ENCODE measurements around the gene PAK5.

Gene PAK5

GRCh38 chr20:9616833-9617461 is 221.9 kb downstream of the PAK5 start:
- DNase-seq (ENCODE audit: low read depth in 2 of 2): peak; percentile 38 to 39

DNA sequence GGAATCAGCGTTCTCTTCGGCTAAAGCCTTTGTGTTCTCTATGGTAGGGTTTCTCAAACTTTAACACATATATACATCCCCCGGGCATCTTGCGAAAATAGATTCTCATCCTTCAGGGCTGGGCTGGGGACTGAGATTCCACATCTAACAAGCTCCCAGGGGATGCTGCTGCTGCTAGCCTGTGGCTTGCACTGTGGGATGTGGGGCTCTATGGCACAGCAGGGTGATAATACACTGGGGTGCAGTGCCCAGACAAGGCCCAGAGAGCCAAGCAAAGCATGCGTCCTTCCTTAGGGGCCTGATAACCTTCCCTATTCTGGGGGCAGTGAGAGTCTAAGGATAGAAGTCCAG is 222.4 kb downstream of the PAK5 start:
- DNase-seq (ENCODE audit: low read depth in 2 of 2): no peak

DNA sequence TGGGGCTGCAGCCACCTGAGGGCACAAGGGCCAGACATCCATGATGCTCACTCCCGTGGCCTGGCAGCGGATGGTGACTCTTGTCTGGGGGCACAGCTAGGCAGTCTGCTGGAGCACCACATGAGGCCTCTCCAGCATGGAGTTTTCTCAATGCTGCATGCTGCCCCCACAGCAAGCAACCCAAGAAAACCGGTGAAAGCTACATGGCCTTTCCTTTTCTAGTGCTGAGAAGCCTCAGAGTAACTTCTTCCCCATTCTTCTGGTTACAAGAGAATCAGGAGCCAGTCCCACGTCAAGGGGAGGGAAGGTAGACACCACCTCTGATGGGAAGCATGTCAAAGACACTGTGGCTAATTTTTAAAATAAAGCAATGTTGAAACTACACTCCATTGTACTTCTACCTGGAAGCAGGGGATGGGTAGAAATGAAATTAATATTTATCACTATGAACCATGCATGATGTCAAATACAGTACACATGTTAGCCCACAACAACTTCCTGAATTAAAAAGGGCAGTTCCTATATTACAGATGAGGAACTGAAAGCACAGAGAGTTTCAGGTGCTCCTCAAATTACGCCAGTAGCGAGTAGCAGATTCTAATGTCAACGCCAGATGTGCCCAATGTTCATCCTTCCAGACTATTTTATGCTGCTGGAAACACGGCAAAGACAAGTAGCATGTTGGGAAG is 223.0 kb downstream of the PAK5 start:
- no peak for DNase-seq (ENCODE audit: low read depth in 2 of 2)

DNA sequence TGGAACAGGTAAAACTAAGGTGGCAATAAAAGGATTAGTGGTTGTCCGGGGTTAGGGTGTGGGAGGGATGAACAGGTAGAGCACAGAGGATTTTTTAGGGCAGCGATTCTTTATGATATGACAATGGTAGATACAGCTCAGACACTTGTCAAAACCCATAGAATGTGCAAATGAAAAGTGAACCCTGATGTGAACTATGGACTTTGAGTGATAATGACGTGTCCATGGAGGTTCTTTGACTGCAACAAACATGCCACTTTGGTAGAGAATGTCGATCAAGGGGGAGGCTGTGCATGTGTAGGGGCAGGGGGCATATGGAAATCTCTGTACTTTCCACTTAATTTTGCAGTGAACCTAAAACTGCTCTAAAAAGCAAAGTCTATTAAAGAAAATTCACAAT is 223.8 kb downstream of the PAK5 start:
- no peak for DNase-seq (ENCODE audit: low read depth in 2 of 2)

DNA sequence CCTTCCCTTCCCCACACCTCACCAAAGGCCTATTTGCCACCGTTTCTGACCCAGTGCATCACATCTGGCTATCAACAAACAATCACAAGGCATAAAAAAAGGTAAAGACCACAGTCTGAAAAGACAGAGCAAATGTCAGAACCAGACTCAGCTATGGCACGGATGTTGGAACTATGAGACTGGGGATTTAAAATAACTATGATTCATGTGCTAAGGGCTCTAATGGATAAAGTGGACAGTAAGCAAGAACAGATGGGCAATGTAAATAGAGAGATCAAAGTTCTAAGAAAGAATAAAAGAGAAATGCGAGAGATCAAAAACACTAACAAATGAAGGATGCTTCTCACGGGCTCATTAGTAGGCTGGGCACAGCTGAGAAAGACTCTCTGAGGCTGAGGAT is 225.0 kb downstream of the PAK5 start:
- DNase-seq (ENCODE audit: low read depth in 2 of 2): no peak

DNA sequence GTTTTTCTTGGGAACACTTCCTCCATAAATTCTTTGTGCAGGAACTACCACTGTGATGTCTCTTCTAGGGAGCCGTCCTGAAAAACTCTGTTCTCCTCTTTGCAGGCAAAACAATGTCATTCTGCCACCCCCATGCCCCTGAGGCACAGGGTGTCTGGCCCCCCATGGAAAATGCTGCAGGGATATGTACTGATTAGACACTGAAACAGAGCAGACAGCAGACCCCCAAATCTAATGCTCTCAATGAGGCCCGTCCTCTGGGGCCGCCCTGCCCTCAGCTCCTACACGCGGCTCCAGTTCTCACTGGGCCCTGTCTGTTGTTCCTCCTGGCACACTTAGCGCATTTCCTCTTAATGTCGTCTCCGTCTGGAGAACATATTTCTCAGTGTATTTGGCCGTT is 227.0 kb downstream of the PAK5 start:
- no peak for DNase-seq (ENCODE audit: low read depth in 2 of 2)

GRCh38 chr20:9610665-9611064 is 228.2 kb downstream of the PAK5 start:
- no peak for DNase-seq (ENCODE audit: low read depth in 2 of 2)

DNA sequence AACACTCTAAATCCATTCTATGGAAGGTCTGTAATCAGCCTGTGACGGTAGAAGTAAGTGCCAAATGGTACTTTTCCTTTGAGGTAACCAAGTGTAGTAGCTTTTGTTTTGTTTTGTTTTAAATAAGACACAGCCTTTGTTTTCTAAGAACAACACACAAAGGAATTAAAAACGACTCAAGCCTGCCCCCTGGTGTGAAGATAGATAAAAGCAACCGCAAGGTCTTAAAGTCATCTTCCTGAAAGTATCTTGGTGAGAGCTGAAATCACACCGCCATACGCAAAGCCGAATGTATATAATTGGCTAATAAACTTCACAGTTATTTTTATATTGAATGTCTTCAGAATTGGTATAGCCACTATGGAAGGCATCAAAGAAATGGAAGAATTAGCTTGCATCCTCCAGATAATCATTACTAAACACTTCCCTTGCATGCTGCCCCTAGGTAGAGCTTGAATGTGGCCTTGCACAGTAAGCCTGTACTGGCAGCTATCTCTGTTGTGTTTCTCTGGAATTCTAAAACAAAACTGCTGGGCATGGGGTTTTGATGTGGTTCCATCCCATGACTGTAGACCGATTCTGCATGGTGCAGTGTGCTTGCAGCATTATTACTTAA is 228.9 kb downstream of the PAK5 start:
- DNase-seq (ENCODE audit: low read depth in 2 of 2): peak; percentile 34 to 42

- DNase-seq (ENCODE audit: low read depth in 2 of 2): no peak
Observed at GRCh38 chr20:9608639-9609340, 230.1 kb downstream of the PAK5 start.

- no peak for DNase-seq (ENCODE audit: low read depth in 2 of 2)
Observed at GRCh38 chr20:9602847-9603183, 236.1 kb downstream of the PAK5 start.

GRCh38 chr20:9600562-9600961 is 238.3 kb downstream of the PAK5 start:
- DNase-seq (ENCODE audit: low read depth in 2 of 2): no peak

GRCh38 chr20:9597547-9597946 is 241.3 kb downstream of the PAK5 start:
- DNase-seq (ENCODE audit: low read depth in 2 of 2): no peak

DNA sequence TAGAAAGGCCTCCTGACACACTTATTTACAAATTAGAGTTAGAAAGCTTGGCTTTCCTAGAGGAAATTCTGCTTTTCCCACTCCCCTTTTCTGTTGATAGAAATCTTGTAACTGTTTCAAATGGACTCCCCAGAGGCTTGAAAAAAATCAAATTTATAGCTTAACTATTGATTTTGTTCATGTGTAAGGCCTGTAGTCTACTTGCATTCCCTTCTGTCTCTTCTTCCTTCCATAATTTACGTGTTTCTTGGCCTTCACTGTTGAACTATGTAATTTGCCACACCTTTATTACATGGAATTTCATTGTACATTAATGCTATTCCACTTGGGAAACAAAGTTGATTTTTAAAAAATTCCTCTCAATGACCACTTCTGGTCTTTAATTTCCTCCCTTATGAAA is 243.1 kb downstream of the PAK5 start:
- DNase-seq (ENCODE audit: low read depth in 2 of 2): no peak

GRCh38 chr20:9594284-9594875 is 244.5 kb downstream of the PAK5 start:
- no peak for DNase-seq (ENCODE audit: low read depth in 2 of 2)

- DNase-seq (ENCODE audit: low read depth in 2 of 2): no peak
Observed at GRCh38 chr20:9592419-9592818, 246.5 kb downstream of the PAK5 start.

DNA sequence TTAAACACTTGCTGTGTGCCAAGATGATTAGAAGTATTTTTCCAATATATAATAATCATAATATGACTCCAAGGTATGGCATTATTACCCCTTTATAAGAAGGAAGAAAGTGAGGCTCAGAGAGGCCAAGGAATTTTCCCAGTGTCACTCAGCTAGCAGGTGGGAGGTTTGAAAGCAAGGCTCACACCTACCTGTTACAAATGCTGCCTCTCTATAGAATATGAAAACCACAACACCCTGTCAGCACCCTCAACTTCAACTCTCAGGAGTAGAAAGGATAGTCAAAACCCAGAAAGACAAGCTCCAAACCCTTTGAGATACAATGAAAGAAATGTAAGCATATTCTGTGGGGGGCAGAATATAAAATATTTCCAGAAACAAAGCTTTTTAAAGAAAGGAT is 247.8 kb downstream of the PAK5 start:
- DNase-seq (ENCODE audit: low read depth in 2 of 2): no peak

- no peak for DNase-seq (ENCODE audit: low read depth in 2 of 2)
Observed at GRCh38 chr20:9590189-9590588, 248.7 kb downstream of the PAK5 start.

GRCh38 chr20:9588706-9589105 is 250.2 kb downstream of the PAK5 start:
- no peak for DNase-seq (ENCODE audit: low read depth in 2 of 2)

DNA sequence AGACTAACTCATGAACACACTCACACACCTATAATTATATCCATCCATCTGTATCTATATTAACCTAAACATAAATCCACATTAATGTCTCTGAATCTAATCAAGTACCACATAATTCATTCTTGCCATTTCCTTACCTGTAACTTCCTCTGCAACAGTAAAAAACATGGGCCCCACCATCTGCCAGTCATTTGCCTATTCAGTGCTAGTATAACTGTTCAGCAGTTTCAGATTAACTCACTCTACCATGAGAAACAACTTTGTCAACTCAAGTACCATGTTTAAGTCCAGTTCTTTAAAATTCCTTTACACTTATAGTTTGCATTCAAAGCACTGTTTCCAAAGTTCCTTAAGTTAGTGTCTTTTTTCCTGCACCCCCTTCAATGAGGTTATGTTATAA is 255.7 kb downstream of the PAK5 start:
- DNase-seq (ENCODE audit: low read depth in 2 of 2): no peak

GRCh38 chr20:9582137-9582536 is 256.7 kb downstream of the PAK5 start:
- no peak for DNase-seq (ENCODE audit: low read depth in 2 of 2)

- no peak for DNase-seq (ENCODE audit: low read depth in 2 of 2)
Observed at GRCh38 chr20:9581509-9581908, 257.4 kb downstream of the PAK5 start.

DNA sequence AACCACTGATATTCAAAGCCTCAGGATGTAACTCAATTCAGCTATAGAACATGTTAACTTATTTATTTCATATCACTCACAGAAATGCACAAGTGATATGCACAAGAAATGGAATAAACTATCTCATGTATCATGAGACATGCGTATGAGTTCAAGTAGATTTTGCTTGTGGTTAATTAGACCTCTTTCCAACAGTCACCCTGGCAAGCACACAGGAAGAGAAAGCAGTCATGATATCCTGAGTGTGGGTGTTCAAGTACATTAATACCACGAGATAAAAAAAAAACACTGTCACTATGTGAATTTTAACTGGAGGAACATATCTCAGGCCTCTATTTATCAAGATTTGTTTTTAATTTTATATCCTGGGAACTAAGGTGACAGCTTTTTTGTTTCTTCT is 260.3 kb downstream of the PAK5 start:
- DNase-seq (ENCODE audit: low read depth in 2 of 2): no peak

- no peak for DNase-seq (ENCODE audit: low read depth in 2 of 2)
Observed at GRCh38 chr20:9577397-9577796, 261.5 kb downstream of the PAK5 start.

Measured in stimulated activated CD4-positive, alpha-beta T cell treated with anti-CD3 and anti-CD28 coated beads, Interleukin-4, amount 100 ng/mL, for 48 hours (primary cell).